Lower leg skin (tissue), 3 donors: Measurements from ENCODE around the gene MYO19.

Source experiments
- CTCF ChIP-seq, 3 donors: fragments of 450-650 bp; IDR thresholded peaks; one replicate each; pipeline ENCODE4 v1.5.1; 2016; ENCODE audit warnings: antibody characterized with exemption in 3 of 3, mild to moderate bottlenecking in 3 of 3, moderate library complexity in 2 of 3
- POLR2A ChIP-seq, 2 donors: fragments of 450-650 bp; IDR thresholded peaks; one replicate each; pipeline ENCODE4 v1.6.1; 2016 to 2017; ENCODE audit warnings: antibody characterized with exemption in 2 of 2, mild to moderate bottlenecking in 1 of 2, moderate library complexity in 1 of 2

GRCh38 chr17:36498155-36498554 is 36.5 kb downstream of the MYO19 start:
- TF ChIP-seq CTCF (IDR thresholded peaks at IDR 0.05) = no peak
- TF ChIP-seq POLR2A (IDR thresholded peaks at IDR 0.05) = no peak
